Esophagus squamous epithelium (tissue), 4 donors: ENCODE measurements around the gene TDRD9.
"Not testable (repeated sequence)": the region's sequence is repeated elsewhere in the genome, so short reads cannot be mapped to it uniquely, and the experiment has no call there.

Experiments
- CTCF ChIP-seq, 6 experiments: fragments of 450-650 bp in 4 of 6; fragments of 200-600 bp in 2 of 6; sonication (generic) in 2 of 6; IDR thresholded peaks; one replicate each; pipeline ENCODE4 v1.5.1; 2016 to 2019; ENCODE audit warnings: antibody characterized with exemption in 6 of 6, mild to moderate bottlenecking in 4 of 6, moderate library complexity in 4 of 6
- POLR2A ChIP-seq, 4 donors: fragments of 450-650 bp; IDR thresholded peaks; one replicate each; pipeline ENCODE4 v1.6.1; 2017; ENCODE audit warnings: antibody characterized with exemption in 4 of 4, mild to moderate bottlenecking in 4 of 4, moderate library complexity in 3 of 4

GRCh38 chr14:103921855-103922200 is 6.4 kb upstream of the TDRD9 start:
- not testable (repeated sequence) for TF ChIP-seq CTCF, POLR2A (IDR thresholded peaks at IDR 0.05)
